Activated CD4-positive, alpha-beta memory T cell treated with anti-CD3 and anti-CD28 coated beads for 36 hours (primary cell): ENCODE measurements around the gene DBET. TPM values are rescaled to one million over a fixed set of nuclear protein-coding genes. Genes with fewer than 3 reads are reported as not detected.
"Not testable (repeated sequence)": the region's sequence is repeated elsewhere in the genome, so short reads cannot be mapped to it uniquely, and the experiment has no call there.

Source experiments
- CTCF ChIA-PET: fragments of 350-600 bp; sonication (Branson Sonifier 250); formaldehyde crosslinking; loops from one replicate; lab custom pipeline; 2021; ENCODE audit warnings: antibody characterized with exemption, inconsistent platforms; lab: Charles Lee
- POLR2A ChIA-PET: fragments of 350-600 bp; sonication (Branson Sonifier 250); formaldehyde crosslinking; loops from one replicate; lab custom pipeline; 2021; ENCODE audit warnings: antibody characterized with exemption; lab: Charles Lee
- DNase-seq: peaks from one replicate; pipeline ENCODE4 v3.0.0-alpha.2; 2020
- H3K27ac Mint-ChIP-seq: one replicate; pipeline ENCODE4 v1.8.0; 2021; ENCODE audit warnings: mixed read lengths
- H3K27me3 Mint-ChIP-seq: one replicate; pipeline ENCODE4 v1.8.0; 2021; ENCODE audit warnings: mixed read lengths
- H3K36me3 Mint-ChIP-seq: one replicate; pipeline ENCODE4 v1.8.0; 2021; ENCODE audit warnings: mixed read lengths
- H3K4me1 Mint-ChIP-seq: one replicate; pipeline ENCODE4 v1.8.0; 2021; ENCODE audit warnings: low read depth, mixed read lengths
- H3K4me3 Mint-ChIP-seq: one replicate; pipeline ENCODE4 v1.8.0; 2021; ENCODE audit warnings: mild to moderate bottlenecking, mixed read lengths
- H3K9me3 Mint-ChIP-seq: one replicate; pipeline ENCODE4 v1.8.0; 2021; ENCODE audit warnings: mixed read lengths
- intact Hi-C: fragments of 100-400 bp; cut with micrococcal nuclease; formaldehyde crosslinking; loops from one replicate; pipeline ENCODE4 v1.15.1; 2023
- total RNA-seq, 2 experiments: library from RNA; stranded (reverse); gene quantifications; one replicate each; pipeline ENCODE4 v1.2.3, GENCODE V29; 2021

Gene DBET
- total RNA-seq, 2 experiments from 2014 or later: not detected

- H3K27ac Mint-ChIP-seq, CTCF ChIA-PET, POLR2A ChIA-PET, intact Hi-C loops, H3K36me3 Mint-ChIP-seq, H3K27me3 Mint-ChIP-seq, H3K4me3 Mint-ChIP-seq, H3K9me3 Mint-ChIP-seq, H3K4me1 Mint-ChIP-seq, DNase-seq: not testable (repeated sequence)
These were observed 50.7 kb downstream of the DBET start for GRCh38 chr4:190114991-190115390.

Other genes starting within 250 kb of the DBET start
- 10 to 100 TPM; 69.4 to 69.6 TPM for gene FRG1, start 123.6 kb upstream of the DBET start, total RNA-seq
- under 1 TPM in 1 of 2 experiments, not detected in 1; 0.10 TPM for gene FRG2, start 37.2 kb upstream of the DBET start, total RNA-seq
- gene DUX4, start 109.3 kb downstream of the DBET start, total RNA-seq: not detected